ENCODE results near the gene HBP1.
A peak's percentile ranks its signal among the peaks of the same experiment; 100 is the strongest.
"Not testable (repeated sequence)": the region's sequence is repeated elsewhere in the genome, so short reads cannot be mapped to it uniquely, and the experiment has no call there.

Gene HBP1

GRCh38 chr7:107154826-107155225, 14.0 kb upstream of the HBP1 start:
- no peak for DNase-seq (ENCODE audit: low read depth in 2 of 2)

- not testable (repeated sequence) for DNase-seq (ENCODE audit: low read depth in 2 of 2)
Observed at GRCh38 chr7:107155726-107156125, 13.1 kb upstream of the HBP1 start.

GRCh38 chr7:107157091-107157490, 11.7 kb upstream of the HBP1 start:
- no peak for DNase-seq (ENCODE audit: low read depth in 2 of 2)

- no peak for DNase-seq (ENCODE audit: low read depth in 2 of 2)
Observed at GRCh38 chr7:107158028-107158427, 10.8 kb upstream of the HBP1 start.

- no peak for DNase-seq (ENCODE audit: low read depth in 2 of 2)
Observed at GRCh38 chr7:107160389-107160788, 8.4 kb upstream of the HBP1 start.

GRCh38 chr7:107161415-107161814, 7.4 kb upstream of the HBP1 start:
- no peak for DNase-seq (ENCODE audit: low read depth in 2 of 2)

- no peak for DNase-seq (ENCODE audit: low read depth in 2 of 2)
Observed at GRCh38 chr7:107162475-107162874, 6.3 kb upstream of the HBP1 start.

GRCh38 chr7:107164092-107164491, 4.7 kb upstream of the HBP1 start:
- no peak for DNase-seq (ENCODE audit: low read depth in 2 of 2)

GRCh38 chr7:107165341-107165740, 3.5 kb upstream of the HBP1 start:
- no peak for DNase-seq (ENCODE audit: low read depth in 2 of 2)

GRCh38 chr7:107166736-107167426, 1.9 kb upstream of the HBP1 start:
- no peak for DNase-seq (ENCODE audit: low read depth in 2 of 2)

GRCh38 chr7:107167483-107168232, 1.1 kb upstream of the HBP1 start:
- DNase-seq (ENCODE audit: low read depth in 2 of 2), result peak in 1 of 2 donors; percentile 55

- peak; percentile 64 to 78 for DNase-seq (ENCODE audit: low read depth in 2 of 2)
Observed at GRCh38 chr7:107169120-107170050, 582 bp downstream of the HBP1 start.

- DNase-seq (ENCODE audit: low read depth in 2 of 2), result no peak
Observed at GRCh38 chr7:107170051-107170915, 1.5 kb downstream of the HBP1 start.

GRCh38 chr7:107171496-107171895, 2.7 kb downstream of the HBP1 start:
- no peak for DNase-seq (ENCODE audit: low read depth in 2 of 2)

- no peak for DNase-seq (ENCODE audit: low read depth in 2 of 2)
Observed at GRCh38 chr7:107172276-107173032, 3.7 kb downstream of the HBP1 start.

GRCh38 chr7:107173191-107173590, 4.4 kb downstream of the HBP1 start:
- DNase-seq (ENCODE audit: low read depth in 2 of 2), result no peak

GRCh38 chr7:107173691-107174406, 5.0 kb downstream of the HBP1 start:
- no peak for DNase-seq (ENCODE audit: low read depth in 2 of 2)

- no peak for DNase-seq (ENCODE audit: low read depth in 2 of 2)
Observed at GRCh38 chr7:107179326-107180164, 10.7 kb downstream of the HBP1 start.

- peak; percentile 67 for DNase-seq (ENCODE audit: low read depth in 2 of 2)
Observed at GRCh38 chr7:107180378-107180777, 11.6 kb downstream of the HBP1 start.
